A673 (cell line): Measurements from ENCODE around the gene SPRED2.

Experiments used
- CTCF ChIP-seq: fragments of 300-800, 200-600 bp; sonication (generic); conservative IDR thresholded peaks from 2 replicates; pipeline ENCODE4 v1.5.1; 2017; ENCODE audit warnings: low read depth, mild to moderate bottlenecking, antibody characterized with exemption, low read length, moderate library complexity, mixed read lengths
- EZH2 ChIP-seq: fragments of 200-600 bp; sonication (generic); IDR thresholded peaks from 2 replicates; pipeline ENCODE4 v1.6.1; 2017; ENCODE audit warnings: borderline replicate concordance, low read depth, mild to moderate bottlenecking, mixed read lengths, antibody characterized with exemption, low read length; ENCODE audit not compliant: poor library complexity, severe bottlenecking

GRCh38 chr2:65364986-65365733, 67.2 kb downstream of the SPRED2 start:
- TF ChIP-seq CTCF = no peak
- no peak for TF ChIP-seq EZH2
